Measurements from ENCODE around the gene TBC1D13.

TBC1D13 gene

DNA sequence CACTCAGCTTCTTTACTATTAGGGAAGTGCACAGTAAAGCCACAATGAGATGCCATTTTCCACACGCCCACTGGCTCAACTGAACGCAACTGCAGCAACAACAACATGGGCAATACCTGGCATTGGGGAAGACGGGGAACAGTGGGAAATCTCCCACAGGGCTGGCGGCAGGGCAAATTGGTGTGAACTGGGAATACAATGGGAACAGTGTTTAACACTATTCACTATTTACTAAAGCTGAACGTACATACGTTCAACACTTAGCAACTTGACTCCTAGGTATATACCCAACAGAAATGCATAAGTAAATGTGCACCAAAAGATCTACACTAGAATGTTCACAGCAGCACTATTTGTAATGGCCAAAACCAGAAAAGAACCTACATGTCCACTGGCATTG is 29.5 kb upstream of the TBC1D13 start:
- no peaks in the 10 kb centered on the region for H3K36me3 ChIP-seq (ENCODE audit: low read length)
- peaks cover 3% of the 10 kb centered on the region; the same call in 1 of the 2 replicates for H3F3A ChIP-seq (ENCODE audit: insufficient read depth)
- no peaks in the 10 kb centered on the region for H3K9me2 ChIP-seq (replicated peaks; ENCODE audit: insufficient read depth, low read length)
- no peaks in the 10 kb centered on the region for H3K27me3 ChIP-seq (ENCODE audit: low read length)
- no peak overlapping the region for H3K9ac ChIP-seq (ENCODE audit: low read length)
- no peaks in the 10 kb centered on the region for H4K20me1 ChIP-seq (ENCODE audit: low read depth, low read length)
- no peak overlapping the region for H3K4me2 ChIP-seq (ENCODE audit: low read depth, low read length, poor library complexity, severe bottlenecking)
- H3K9me3 ChIP-seq (ENCODE audit: insufficient read depth, low read length) = no peaks in the 10 kb centered on the region
- H3K27ac ChIP-seq (ENCODE audit: low read depth, low read length) = no peak overlapping the region
- no peaks in the 10 kb centered on the region for H3K79me2 ChIP-seq (ENCODE audit: insufficient read depth, low read length)
- no peak overlapping the region for H3K4me3 ChIP-seq (ENCODE audit: insufficient read depth, low read length, poor library complexity, severe bottlenecking)
- TF ChIP-seq, protein P1, sequence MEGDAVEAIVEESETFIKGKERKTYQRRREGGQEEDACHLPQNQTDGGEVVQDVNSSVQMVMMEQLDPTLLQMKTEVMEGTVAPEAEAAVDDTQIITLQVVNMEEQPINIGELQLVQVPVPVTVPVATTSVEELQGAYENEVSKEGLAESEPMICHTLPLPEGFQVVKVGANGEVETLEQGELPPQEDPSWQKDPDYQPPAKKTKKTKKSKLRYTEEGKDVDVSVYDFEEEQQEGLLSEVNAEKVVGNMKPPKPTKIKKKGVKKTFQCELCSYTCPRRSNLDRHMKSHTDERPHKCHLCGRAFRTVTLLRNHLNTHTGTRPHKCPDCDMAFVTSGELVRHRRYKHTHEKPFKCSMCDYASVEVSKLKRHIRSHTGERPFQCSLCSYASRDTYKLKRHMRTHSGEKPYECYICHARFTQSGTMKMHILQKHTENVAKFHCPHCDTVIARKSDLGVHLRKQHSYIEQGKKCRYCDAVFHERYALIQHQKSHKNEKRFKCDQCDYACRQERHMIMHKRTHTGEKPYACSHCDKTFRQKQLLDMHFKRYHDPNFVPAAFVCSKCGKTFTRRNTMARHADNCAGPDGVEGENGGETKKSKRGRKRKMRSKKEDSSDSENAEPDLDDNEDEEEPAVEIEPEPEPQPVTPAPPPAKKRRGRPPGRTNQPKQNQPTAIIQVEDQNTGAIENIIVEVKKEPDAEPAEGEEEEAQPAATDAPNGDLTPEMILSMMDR (IDR thresholded peaks at IDR 0.05; ENCODE audit: insufficient read depth, low read length, poor library complexity, severe bottlenecking) = no peak
- no peak for TF ChIP-seq EZH2phosphoT487 (conservative IDR thresholded peaks at IDR 0.05; ENCODE audit: low read length)
- no peak overlapping the region for H2AFZ ChIP-seq (ENCODE audit: low read depth, low read length, severe bottlenecking)

DNA sequence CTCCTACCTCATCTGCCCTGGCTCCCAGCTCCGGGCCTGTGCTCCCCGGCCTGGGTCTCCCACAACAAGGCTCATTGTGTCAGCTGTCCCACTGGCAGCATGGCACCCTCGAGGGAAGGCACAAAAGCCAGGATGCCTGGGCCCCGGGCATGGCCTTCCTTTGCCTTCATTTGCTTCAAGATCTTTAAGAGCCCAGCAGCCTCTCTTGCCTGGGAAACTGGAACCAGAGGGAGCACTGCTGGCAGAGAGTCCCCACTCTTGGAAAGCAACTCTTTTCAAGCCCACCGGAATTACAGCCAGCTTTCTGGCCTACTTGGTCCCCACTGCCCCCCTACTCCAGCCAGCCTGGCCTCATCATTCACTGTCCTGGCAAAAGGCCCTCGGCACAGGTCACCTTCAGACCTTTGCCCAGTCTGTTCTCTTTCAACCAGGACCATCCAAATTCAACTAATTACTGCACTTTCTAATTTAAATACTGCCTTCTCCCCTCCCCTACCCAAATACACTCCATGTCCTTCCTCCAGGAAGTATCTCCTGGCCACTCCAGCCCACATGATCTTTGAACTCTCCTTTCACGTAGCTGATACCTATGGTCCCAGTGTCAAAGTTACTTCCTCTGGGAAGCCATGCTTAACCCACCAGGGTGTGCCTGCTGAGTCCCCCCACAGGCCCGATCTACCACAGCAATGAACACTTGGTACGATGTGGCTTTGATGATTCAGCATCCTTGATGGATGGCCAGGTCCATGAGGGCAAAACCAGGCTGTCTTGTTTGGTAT is 24.2 kb upstream of the TBC1D13 start:
- H3K4me2 ChIP-seq (ENCODE audit: low read depth, low read length, poor library complexity, severe bottlenecking) = no peak overlapping the region
- H3K4me3 ChIP-seq (ENCODE audit: insufficient read depth, low read length, poor library complexity, severe bottlenecking) = no peak overlapping the region
- H4K20me1 ChIP-seq (ENCODE audit: low read depth, low read length) = no peaks in the 10 kb centered on the region
- no peaks in the 10 kb centered on the region for H3K27me3 ChIP-seq (ENCODE audit: low read length)
- H3K9me3 ChIP-seq (ENCODE audit: insufficient read depth, low read length) = no peaks in the 10 kb centered on the region
- no peaks in the 10 kb centered on the region for H3K79me2 ChIP-seq (ENCODE audit: insufficient read depth, low read length)
- no peak overlapping the region for H3K27ac ChIP-seq (ENCODE audit: low read depth, low read length)
- H3K9me2 ChIP-seq (replicated peaks; ENCODE audit: insufficient read depth, low read length) = no peaks in the 10 kb centered on the region
- no peak for TF ChIP-seq EZH2phosphoT487 (conservative IDR thresholded peaks at IDR 0.05; ENCODE audit: low read length)
- TF ChIP-seq, protein P1 (IDR thresholded peaks at IDR 0.05; ENCODE audit: insufficient read depth, low read length, poor library complexity, severe bottlenecking) = no peak
- no peaks in the 10 kb centered on the region for H3K36me3 ChIP-seq (ENCODE audit: low read length)
- H3K9ac ChIP-seq (ENCODE audit: low read length) = no peak overlapping the region
- no peak overlapping the region for H2AFZ ChIP-seq (ENCODE audit: low read depth, low read length, severe bottlenecking)
- no peaks in the 10 kb centered on the region for H3F3A ChIP-seq (ENCODE audit: insufficient read depth)

DNA sequence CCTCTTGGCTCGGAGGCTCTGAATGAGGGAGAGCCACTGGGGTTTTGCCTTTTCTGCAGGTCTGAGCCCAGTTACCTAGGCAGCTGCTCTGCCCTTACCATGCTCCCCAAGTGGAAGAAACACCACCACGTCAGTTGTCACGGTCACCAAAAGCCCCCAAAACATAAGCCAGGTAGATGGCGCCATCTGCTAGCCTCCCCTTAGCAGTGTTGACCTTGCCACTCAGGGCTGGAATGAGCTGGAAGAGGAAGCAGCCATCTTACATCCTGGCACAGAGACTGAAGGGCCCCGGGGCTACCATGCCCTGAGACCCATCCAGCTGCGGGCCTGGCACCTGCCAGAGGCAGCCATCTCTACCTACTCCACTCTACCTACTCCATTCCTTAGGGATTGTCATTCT is 22.7 kb upstream of the TBC1D13 start:
- no peak for TF ChIP-seq EZH2phosphoT487 (conservative IDR thresholded peaks at IDR 0.05; ENCODE audit: low read length)
- TF ChIP-seq, protein P1 (IDR thresholded peaks at IDR 0.05; ENCODE audit: insufficient read depth, low read length, poor library complexity, severe bottlenecking) = no peak
- Histone ChIP-seq H3K4me3 (ENCODE audit: insufficient read depth, low read length, poor library complexity, severe bottlenecking) (no peak overlapping the region), H3K36me3 (ENCODE audit: low read length) (no peaks in the 10 kb centered on the region), H4K20me1 (ENCODE audit: low read depth, low read length) (no peaks in the 10 kb centered on the region), H3K9ac (ENCODE audit: low read length) (no peak overlapping the region), H3K27ac (ENCODE audit: low read depth, low read length) (no peak overlapping the region), H3K79me2 (ENCODE audit: insufficient read depth, low read length) (no peaks in the 10 kb centered on the region), H2AFZ (ENCODE audit: low read depth, low read length, severe bottlenecking) (no peak overlapping the region), H3K9me2 (replicated peaks; ENCODE audit: insufficient read depth, low read length) (no peaks in the 10 kb centered on the region), H3K9me3 (ENCODE audit: insufficient read depth, low read length) (no peaks in the 10 kb centered on the region), H3K4me2 (ENCODE audit: low read depth, low read length, poor library complexity, severe bottlenecking) (no peak overlapping the region), H3K27me3 (ENCODE audit: low read length) (no peaks in the 10 kb centered on the region), H3F3A (ENCODE audit: insufficient read depth) (no peaks in the 10 kb centered on the region)

All from SU-DHL-6 (cell line).